GM19025 (cell line): Measurements from ENCODE around the gene SLC50A1.

Experiments used
- ATAC-seq: cut with Tn5 transposase; IDR thresholded peaks from one replicate; pipeline ENCODE4 v1.9.1; 2021; ENCODE audit warnings: mild to moderate bottlenecking, low read depth, moderate library complexity; ENCODE audit not compliant: unreplicated experiment

Gene SLC50A1

GRCh38 chr1:155181371-155182051, 45.9 kb downstream of the SLC50A1 start:
- ATAC-seq: no peak

- ATAC-seq: no peak
Observed at GRCh38 chr1:155182052-155182550, 46.4 kb downstream of the SLC50A1 start.

- ATAC-seq: no peak
Observed at GRCh38 chr1:155183775-155184221, 48.1 kb downstream of the SLC50A1 start.

DNA sequence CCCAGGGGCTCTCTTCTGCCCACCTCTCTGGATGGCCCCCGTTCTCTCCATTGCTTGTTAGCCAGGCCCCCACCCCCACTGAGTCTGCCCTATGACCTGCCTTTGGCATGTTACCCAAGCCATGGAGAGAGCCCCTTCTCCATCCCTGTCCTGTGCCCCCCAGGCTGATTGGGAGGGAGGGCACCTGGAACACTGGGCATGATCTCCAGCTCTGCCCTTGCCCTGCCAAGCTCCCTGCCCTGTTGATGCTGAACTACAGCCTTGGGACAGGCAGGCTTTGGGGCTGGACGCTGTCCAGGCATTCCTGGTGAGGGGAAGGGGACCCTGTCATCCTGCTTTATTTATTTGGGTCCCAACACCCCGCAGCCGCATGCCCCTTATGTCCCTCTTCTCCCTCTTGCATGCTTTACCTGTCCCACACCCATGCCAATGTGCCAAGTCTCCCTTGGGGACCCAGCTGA, 48.7 kb downstream of the SLC50A1 start:
- no peak for ATAC-seq

- ATAC-seq: peak; percentile 85
Observed at GRCh38 chr1:155184835-155185782, 49.5 kb downstream of the SLC50A1 start.

GRCh38 chr1:155185783-155186066, 50.1 kb downstream of the SLC50A1 start:
- ATAC-seq: no peak

DNA sequence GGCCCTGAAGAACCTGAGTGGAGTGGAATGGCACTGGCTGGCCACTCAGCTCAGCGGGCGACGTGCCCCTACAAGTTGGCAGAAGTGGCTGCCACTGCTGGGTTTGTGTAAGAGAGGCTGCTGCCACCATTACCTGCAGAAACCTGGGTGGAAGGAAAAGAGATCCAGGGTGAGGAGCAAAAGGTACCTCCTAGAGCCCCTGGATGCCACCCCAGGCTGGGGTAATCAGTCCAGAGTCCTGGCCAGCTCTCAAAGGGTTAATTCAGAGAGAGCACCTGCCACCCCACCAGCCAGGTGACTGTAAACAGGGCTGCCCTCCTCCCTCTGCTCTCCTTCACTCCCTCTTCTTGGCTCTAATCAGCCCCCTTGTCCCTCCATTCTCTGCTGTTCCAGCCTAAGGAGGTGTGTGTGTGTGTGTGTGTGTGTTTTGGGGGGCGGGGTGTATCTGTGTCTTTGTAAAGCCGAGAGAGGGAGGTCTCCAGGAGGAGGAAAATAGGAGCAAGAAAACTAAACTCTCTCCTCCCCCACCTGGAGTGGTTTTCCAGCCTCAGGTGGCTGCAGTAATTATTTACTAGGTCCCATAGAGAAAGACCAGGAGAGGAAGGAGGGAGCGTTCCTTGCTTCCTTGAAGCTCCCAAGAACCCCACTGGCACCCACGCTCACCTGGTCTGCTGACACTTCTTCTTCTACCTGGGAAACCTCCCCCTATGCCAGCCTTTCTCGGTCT, 50.6 kb downstream of the SLC50A1 start:
- no peak for ATAC-seq

- ATAC-seq: no peak
Observed at GRCh38 chr1:155186794-155187455, 51.3 kb downstream of the SLC50A1 start.

DNA sequence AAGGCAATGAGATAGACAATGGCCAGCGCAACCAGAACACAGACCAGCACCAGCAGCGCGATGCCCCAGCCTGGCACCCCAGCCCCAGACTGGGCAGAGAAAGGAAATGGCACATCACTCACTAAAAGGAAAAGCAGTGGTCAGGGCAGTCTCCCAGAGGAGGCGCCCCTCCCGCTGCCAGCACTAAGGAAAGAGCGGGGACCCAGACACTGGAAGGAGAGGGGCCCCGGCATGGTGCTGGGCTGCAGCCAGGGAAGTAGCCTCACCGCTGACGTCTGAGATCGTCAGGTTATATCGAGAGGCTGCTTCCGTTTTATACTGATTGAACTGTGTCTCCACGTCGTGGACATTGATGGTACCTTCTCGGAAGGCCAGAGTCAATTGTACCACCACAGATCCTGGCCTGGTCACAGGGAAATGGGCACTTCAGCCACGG, 51.8 kb downstream of the SLC50A1 start:
- no peak for ATAC-seq

DNA sequence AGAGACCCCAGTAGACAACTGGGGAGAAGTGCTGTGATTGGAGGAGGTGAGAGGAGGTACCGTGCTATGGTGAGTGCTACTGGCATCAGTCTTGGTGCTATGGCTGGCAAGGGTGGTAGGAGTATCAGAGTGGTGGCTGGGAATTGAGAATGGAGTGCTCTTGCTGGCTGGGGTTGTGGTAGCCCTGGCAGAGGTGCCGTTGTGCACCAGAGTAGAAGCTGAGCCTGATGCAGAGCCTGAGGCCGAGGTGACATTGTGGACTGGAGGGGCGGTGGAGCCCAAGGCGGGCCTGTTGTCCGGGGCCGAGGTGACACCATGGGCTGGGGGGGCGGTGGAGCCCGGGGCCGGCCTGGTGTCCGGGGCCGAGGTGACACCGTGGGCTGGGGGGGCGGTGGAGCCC, 52.6 kb downstream of the SLC50A1 start:
- ATAC-seq: no peak
